ENCODE measurements around the gene RBM20. TPM values are rescaled to one million over a fixed set of nuclear protein-coding genes. Genes with fewer than 3 reads are reported as not detected.

Gene RBM20
- total RNA-seq, 1 donor = 0.09 TPM

- no peak overlapping the region for H3K4me3 ChIP-seq (ENCODE audit: low read depth, low read length)
- no peak for DNase-seq (ENCODE audit: low read depth)
- TF ChIP-seq CTCF (IDR thresholded peaks at IDR 0.05; ENCODE audit: insufficient read depth, low read length) = no peak
Measured at GRCh38 chr10:110667620-110668343, 23.6 kb downstream of the RBM20 start.

GRCh38 chr10:110668443-110668842 lies 24.3 kb downstream of the RBM20 start:
- TF ChIP-seq CTCF (IDR thresholded peaks at IDR 0.05; ENCODE audit: insufficient read depth, low read length) = no peak
- no peak overlapping the region for H3K4me3 ChIP-seq (ENCODE audit: low read depth, low read length)
- no peak for DNase-seq (ENCODE audit: low read depth)

- no peak for DNase-seq (ENCODE audit: low read depth)
- no peak overlapping the region for H3K4me3 ChIP-seq (ENCODE audit: low read depth, low read length)
- no peak for TF ChIP-seq CTCF (IDR thresholded peaks at IDR 0.05; ENCODE audit: insufficient read depth, low read length)
Measured at GRCh38 chr10:110670335-110670734, 26.2 kb downstream of the RBM20 start.

GRCh38 chr10:110671788-110672579 lies 27.8 kb downstream of the RBM20 start:
- TF ChIP-seq CTCF (IDR thresholded peaks at IDR 0.05; ENCODE audit: insufficient read depth, low read length) = peak; percentile 99
- peak; percentile 57 for DNase-seq (ENCODE audit: low read depth)
- H3K4me3 ChIP-seq (ENCODE audit: low read depth, low read length) = peak overlapping the region; percentile 73

GRCh38 chr10:110672580-110672919 lies 28.4 kb downstream of the RBM20 start:
- no peak for DNase-seq (ENCODE audit: low read depth)
- peak overlapping the region; percentile 73 for H3K4me3 ChIP-seq (ENCODE audit: low read depth, low read length)
- no peak for TF ChIP-seq CTCF (IDR thresholded peaks at IDR 0.05; ENCODE audit: insufficient read depth, low read length)

- no peak for TF ChIP-seq CTCF (IDR thresholded peaks at IDR 0.05; ENCODE audit: insufficient read depth, low read length)
- DNase-seq (ENCODE audit: low read depth) = no peak
- no peak overlapping the region for H3K4me3 ChIP-seq (ENCODE audit: low read depth, low read length)
Measured at GRCh38 chr10:110676016-110676415, 31.9 kb downstream of the RBM20 start.
